ENCODE data around the gene MPZL3.

MPZL3 gene, protein sequence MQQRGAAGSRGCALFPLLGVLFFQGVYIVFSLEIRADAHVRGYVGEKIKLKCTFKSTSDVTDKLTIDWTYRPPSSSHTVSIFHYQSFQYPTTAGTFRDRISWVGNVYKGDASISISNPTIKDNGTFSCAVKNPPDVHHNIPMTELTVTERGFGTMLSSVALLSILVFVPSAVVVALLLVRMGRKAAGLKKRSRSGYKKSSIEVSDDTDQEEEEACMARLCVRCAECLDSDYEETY

DNA sequence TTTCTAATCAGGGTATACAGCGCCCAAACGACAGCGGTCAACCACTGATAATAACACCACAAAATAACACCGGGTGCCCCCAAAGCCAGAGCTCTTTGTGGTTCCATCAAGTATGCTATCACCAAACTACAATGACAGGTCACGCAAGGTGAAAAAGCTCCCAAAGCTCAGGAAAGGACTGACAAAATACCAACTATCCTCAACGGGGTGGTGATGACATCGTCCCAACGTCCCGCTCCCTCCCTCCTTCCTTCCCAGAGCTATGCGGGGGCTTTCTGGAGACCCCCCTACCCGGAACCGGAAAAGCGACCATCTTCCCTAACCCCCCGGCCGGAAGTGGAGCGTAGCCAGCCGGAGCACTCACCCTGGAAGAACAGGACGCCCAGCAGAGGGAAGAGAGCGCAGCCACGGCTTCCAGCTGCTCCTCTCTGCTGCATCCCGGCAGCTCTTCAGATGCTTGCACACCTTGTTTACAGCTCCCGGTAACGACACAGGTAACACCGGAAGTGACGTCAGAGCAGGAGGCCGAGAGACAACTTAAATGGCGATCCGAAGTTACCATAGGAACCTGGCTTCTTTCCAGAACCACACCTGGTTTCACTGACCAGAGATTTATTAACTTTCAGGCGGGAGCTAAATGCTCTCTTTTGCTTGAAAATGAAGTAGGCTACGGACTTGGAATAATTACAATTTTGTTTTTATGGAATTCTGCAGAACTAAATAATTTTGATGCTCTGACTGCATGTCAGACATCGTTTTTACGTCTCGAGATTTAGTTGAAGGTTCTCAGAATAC is at the start of gene MPZL3:
TSS of gene MPZL3 (minus strand) at position 508 of the 795 bp plus-strand sequence. CDS start at position 437, 71 bp downstream.
- peak; percentile 97 for DNase-seq

DNA sequence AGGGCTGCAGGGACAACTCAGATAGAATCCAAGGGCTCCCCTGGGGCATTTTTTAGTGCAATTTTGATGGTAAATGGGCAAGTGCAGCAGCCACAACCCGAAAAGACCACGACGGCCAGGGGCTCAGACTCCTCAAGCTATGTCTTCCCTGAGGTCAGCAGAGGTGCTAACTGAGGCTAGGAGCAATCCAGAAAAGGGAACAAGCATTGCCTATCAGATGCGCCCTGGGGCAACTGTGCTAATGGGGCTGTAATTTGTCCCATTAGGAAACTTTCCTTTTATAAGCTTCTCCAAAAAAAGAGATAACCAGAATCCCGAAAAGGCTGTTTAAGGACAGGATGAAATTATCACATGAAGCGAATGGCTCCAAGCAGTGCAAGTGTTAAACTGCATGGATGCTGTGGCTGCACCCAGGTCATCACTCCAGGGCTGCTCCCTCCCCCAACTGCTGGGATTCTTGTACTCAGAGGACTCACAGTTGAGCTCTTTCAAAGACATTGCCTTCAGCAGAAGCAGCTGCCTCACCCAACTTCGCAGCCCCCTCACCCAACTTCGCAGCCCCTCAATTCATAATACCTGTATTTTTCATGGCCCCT is 49.5 kb upstream of the MPZL3 start:
- no peak for DNase-seq

DNA sequence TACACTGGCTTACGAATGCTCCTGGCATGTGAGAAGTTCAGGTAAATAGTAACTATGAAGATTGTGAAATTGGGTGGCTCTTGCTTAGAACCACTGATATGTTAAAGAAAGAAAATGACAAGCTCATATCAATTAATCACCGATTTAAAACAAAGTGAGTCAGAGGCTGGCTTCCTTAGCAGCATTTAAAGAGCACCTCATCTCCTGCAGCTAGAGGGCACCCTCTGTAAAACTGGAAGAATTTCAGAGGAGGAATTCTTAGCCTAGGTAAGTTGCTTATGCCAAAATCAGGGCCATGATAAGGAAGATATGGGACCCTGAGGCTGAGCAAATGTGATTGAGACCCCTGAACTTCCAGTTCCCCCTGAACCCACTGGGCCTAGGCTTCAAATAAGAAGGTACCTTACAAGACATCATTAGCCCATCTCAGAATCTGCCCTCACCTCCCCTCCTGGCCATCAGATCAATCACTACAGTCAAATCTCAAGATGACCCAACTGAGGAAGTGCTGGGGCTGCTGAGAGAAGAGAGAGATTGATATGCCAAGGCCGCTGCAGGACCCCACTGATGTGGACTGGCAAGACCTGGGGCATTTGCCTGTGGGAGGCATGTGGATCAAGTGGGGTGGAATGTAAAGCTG is 43.8 kb upstream of the MPZL3 start:
- DNase-seq, result no peak

DNA sequence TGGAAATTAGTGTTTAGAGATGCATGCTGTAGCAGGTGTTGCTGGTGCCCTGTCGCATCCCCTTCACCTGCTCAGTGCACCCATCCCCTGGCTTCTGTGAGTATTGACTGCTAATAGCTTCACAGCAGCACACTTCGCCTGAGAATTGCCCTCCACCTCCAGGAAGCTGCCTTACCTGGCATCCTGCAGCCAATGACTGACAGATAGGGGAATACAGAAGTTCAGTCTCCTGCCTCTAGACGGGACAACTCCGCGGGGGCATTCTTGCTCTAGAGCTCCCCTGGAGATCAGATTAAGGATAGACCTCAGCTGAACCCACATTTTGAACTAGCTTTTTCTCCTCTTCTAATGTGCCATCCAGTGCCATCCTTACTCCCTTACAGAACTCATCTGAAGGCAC is 43.0 kb upstream of the MPZL3 start:
- DNase-seq, result no peak

DNA sequence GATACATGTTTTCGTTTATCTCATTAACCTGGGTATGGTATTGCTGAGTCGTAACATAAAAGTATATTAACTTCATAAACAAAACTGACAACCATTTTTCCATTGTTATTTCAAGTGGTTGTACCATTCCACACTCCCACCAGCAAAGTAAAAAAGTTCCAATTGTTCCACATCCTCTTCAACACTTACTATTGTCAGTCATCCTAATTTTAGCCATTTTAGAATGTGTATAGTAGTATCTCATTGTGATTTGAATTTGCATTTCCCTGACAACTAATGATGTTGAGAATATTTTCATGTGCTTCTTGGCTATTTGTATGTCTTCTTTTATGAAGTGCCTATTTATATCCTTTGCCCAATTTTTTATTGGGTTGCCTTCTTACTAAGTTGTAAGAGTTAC is 41.9 kb upstream of the MPZL3 start:
- no peak for DNase-seq

DNA sequence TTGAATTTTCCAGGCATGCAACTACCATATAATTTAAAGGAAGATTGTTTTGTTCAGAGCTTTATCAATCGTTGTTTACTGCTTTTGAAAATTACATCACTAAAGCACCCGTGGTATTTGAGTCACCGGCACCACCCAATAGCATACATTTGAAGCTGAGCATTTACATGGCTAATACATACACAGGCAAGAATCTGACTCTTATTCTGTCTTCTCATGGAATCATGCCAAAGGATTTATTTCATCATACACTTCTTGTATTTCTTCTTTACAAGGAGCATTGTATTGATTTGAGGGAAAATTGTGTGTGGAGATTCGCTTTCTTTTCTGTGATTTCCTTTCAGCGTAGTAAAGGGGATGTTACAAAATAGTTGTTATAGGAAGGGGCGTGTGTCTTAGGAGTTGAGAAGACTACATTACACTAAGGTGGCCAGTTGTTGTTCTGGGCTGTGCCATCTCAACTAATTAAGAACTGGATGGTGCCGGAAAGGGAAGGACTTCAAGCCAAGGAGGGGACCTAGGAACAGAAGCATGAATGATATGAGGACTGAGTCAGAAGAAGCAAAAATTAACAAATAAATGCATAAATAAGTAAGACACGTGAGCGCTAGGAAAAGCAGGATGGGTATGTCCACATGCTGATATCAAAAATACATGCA is 39.4 kb upstream of the MPZL3 start:
- no peak for DNase-seq

DNA sequence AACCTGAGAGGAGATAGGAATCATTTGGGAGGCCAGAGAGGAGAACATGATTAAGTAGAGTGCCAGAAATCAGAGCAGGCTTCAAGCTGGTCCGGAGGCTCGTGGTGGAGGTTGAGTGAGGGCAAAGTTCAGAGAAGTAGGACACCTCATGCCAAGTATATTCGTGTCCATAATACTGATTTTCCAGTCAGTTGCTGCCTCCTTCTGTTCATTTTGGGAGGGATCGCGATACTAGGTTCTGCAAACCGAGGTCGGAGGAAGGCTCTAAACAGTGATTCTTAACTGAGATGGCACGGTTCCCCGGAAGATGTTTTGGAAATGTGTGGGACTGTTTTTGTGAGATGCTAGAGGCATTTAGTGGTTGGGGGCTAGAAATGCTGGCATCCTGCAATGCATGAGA is 38.8 kb upstream of the MPZL3 start:
- no peak for DNase-seq

DNA sequence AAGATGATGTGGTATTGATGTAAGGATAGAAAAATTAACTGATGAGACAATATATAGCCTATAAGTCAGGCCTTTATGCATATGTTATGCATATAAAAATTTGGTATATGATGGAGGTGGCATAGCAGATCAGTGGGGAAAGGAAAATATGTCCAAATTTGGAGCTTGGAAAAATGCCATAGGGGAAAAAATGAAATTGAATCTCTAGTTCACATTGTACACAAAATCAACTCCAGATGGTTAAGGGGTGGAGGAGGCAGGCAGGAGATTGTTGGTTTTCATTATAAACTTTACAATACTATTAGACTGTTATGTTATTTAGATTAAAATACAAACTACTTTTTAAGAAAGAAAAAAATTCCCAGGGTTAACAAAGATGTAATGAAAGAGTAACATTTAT is 37.2 kb upstream of the MPZL3 start:
- no peak for DNase-seq

DNA sequence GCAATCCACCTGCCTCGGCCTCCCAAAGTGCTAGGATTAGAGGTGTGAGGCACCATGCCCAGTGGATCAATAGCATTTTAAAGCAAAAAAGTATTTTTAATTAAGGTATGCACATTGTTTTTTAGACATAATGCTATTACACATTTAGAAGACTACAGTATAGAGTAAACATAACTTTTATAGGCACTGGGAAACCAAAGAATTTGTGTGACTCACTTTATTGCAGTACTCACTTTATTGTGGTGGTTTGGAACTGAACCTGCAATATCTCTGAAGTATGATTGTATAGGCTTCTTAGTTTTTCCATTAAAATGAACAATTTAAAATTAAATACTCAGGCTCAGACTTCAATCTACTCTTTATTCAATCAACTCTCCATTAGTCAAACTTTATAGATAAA is 34.8 kb upstream of the MPZL3 start:
- no peak for DNase-seq

DNA sequence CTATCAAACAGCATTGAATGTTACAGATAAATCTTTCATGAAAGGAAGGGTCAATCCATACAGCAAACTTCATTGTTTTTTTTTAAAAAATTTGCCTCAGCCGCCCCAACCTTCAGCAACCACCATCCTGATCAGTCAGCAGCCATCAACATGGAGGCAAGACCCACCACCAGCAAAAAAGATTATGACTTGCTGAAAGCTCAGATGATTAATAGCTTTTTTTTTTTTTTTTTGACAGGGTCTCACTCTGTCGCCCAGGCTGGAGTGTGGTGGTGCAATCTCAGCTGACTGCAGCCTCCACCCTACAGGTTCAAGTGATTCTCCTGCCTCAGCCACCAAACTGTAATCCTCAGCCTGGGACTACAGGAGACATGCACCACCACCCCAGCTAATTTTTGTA is 34.4 kb upstream of the MPZL3 start:
- DNase-seq, result no peak

DNA sequence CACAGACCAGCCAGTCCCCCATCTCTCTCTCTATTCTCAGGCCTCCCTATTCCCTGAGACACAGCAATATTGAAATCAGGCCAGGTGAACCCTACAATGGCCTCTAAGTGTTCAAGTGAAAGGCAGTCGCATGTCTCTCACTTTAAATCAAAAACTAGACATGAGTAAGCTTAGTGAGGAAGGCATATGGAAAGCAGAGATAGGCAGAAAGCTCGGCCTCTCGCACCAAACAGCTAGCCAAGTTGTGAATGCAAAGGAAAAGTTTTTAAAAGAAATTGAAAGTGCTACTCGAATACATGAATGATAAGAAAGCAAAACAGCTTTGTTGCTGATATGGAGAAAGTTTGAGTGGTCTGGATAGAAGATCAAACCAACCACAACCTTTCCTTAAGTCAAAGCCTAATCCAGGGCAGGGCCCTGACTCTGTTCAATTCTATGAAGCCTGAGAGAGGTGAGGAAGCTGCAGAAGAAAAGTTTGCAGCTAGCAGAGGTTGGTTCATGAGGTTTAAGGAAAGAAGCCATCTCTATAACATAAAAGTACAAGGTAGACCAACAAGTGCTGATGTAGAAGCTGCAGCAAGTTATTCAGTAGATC is 31.7 kb upstream of the MPZL3 start:
- no peak for DNase-seq

DNA sequence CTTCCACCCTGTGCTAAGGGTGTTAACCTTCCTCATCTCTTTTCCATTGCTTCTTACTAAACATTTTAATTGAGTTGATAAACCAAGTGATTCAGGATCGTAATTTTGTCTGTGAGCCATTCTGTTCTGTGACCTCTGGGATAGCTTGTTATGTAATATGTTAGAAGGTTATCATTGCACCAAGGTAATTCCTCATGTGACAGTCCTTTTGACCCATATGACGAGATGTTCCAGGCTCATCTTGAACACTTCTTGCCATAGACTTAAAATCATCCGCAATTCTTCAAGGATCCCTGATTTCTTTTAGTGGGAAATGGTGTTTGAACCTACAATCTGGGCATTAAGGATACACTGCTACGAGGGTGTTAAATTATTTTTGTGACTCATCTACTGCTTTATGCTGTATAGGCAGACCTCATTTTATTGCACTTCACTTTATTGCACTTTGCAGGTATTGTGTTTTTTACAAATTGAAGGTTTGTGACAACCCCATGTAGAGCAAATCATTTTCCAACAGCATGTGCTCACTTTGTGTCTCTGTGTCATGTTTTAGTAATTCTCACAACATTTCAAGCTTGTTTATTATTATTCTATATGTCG is 31.0 kb upstream of the MPZL3 start:
- no peak for DNase-seq

DNA sequence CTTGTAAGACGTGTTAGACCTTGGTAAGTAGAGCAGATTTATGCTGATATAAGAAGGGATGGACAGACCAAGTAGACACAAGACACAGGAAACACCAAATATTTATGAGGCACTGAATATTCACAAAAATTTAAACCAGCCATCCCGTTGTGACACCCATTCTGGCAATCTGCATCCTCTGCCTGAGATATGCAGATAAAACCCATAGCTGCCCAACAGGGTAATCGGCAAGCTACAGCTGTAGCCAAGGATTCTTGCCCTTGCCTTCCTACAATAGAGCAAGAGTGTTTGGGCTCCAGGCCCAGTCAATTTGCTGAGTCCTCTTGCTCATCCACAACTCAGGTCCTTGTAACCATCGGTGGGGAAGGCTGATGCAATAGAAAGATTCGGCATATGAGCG is 30.4 kb upstream of the MPZL3 start:
- DNase-seq, result no peak

DNA sequence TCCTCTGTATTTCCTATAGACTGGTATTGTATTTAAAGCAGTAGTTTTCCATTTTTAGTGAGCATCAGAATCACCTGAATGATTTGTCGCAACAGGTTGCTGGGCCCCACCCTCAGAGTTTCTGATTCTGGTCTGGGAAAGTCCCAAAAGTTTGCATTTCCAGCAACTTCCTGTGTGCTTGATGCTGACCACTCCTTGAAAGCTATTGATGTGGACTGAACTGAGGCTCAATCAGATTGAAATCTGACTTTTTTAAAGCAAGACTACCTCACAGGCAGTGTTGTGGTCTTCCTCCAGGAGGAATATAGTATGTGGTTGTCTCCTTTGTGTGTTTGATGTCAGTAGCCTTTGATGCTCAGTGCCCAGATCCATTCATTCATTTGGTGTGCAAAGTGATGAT is 29.1 kb upstream of the MPZL3 start:
- DNase-seq, result no peak

DNA sequence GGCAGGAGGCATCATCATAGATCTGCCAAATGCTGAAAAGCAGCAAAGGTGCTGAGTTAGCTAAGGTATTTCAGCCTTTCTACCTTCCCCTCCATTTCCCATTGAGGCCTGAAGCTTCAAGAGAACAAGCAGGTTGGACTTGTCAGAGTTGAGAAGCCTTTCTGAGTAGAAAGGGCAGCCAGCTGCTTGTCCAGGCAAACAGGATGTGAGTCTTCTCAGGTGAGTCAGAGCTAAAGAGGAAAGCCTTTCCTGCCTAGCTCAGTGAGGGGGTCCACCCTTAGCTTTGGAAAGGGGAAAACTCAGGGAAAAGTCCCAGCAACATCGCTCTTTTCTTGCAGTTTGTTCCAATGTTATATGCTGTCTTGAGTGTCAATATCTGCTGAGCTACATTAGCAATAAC is 25.1 kb upstream of the MPZL3 start:
- DNase-seq, result no peak

DNA sequence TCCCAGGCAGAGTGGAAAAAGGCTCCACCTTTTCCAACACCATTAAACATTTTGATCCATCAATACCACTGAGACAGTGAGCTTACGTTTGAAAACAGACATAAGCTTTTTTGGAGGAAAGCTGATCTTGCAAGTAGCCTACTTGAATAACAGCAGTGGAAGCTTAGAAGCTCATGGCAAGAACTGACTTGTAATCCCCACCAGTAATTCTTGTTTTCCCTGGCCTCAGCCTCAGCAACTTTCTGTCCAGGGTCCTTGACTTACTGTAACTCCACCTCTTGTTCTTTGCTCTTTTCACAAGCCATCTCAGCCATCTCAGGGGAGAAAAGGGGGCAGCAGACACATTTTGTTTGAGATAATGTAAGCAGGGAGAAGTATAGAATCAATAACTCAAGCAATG is 24.3 kb upstream of the MPZL3 start:
- DNase-seq, result no peak

DNA sequence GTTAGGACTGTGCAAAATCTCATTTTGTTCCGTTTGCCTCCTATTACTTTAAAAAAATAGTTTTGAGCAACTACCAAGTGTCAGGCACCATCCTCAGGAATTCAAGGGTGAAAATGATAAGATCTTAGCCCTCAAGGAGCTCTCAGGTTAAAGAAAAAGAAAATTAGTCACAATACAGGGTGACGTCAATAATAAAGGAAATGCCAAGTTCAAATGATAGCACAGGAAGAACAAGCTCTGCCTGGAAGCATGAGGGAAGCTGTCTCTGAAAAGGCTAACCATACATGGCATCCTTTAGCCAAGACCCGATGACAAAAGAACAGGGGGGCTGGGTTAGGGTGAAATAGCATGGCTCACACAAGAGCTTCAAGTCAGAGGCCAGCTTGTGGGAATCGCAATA is 23.0 kb upstream of the MPZL3 start:
- no peak for DNase-seq

DNA sequence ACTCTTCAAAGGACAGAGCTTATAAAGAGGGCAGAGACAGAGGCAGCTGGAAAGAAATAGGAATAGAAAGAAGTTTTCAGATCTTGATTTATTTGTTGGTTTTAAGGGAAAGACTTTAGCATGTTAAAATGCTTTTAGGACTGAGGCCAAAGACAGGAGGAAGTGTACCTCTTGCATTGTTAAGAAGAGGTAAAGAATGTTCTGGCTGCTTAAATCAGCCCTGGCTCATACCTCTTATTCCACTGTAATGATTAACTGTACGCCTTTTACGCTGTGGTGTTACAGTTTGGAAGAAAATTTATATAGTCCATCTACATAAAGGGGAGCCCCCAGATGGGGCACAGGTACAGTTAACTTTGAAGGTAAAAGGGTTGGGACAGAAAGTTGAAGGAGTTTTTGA is 22.0 kb upstream of the MPZL3 start:
- DNase-seq, result no peak

DNA sequence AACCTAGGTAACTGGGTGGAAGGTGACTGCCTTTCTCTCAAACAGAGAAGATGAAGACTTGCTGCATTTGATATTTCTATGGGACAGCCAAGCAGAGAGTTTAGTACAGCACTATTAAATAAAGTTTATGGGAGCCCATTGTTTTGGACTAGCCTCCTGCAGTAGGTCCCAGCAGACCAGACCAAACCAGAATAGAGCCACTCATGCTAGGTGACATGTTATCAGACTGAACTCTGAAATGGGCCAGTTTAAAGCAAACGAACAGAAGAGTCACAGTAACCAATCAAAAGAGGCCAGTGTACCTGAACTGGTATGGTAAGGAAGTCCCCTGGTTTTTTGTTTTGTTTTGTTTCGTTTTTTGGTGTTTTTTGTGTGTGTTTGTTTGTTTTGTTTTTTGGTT is 19.8 kb upstream of the MPZL3 start:
- no peak for DNase-seq

DNA sequence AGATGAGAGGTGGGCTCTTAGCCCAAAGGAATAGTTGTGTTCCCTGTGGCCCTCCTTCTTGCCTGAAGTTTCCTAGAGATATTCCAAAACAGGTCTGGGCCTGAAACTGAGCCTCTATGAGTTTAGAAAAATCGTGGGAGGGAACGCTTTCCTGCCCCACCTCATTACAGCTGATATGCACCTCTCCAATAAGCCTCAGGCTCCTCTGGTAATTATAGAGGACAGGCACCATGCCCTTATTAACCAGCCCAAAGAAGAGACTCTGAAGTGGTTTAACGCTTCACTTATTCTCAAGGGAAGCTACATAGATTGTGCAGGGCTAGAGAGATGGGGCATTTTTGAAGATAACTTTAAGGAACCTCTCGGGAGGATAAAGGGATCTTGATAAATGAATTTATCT is 15.3 kb upstream of the MPZL3 start:
- no peak for DNase-seq

DNA sequence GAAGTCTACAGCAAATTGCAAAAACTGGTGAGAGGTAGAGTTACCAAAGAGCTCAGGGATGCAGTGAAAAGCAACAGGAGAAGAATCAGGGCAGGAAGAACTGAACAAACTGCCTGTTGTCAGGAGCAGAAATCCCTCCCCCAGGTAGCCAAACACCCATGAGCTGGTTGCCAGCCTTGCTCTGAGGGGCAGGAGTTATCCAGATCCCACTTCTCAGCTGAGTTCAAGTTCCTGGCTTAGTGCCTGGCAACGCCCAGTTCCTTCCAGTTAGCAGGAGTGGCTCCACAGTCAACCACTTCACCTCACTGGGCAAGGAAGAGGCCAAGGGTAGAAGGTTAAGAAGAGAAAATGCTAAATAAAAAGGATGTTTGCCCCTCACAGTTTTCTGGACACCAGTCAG is 13.8 kb upstream of the MPZL3 start:
- no peak for DNase-seq

All from COR-L47 (cell line).